NCI-H2171 (cell line): ENCODE measurements around the gene CCDC78.
"Not testable (repeated sequence)": the region's sequence is repeated elsewhere in the genome, so short reads cannot be mapped to it uniquely, and the experiment has no call there.

ENCODE experiments used
- DNase-seq: peaks from one replicate; lab custom pipeline; 2025; lab: John Stamatoyannopoulos, UW

CCDC78 gene

GRCh38 chr16:722835-723633 is 3.2 kb downstream of the CCDC78 start:
- DNase-seq, result no peak

GRCh38 chr16:721765-722540 is 4.3 kb downstream of the CCDC78 start:
- no peak for DNase-seq

GRCh38 chr16:720990-721764 is 5.1 kb downstream of the CCDC78 start, which contains the start of gene ANTKMT:
Gene ANTKMT, plus strand, starts transcription at chr16:721146. Its CDS starts 129 bp downstream, at chr16:721275.
- DNase-seq, result peak; percentile 87

GRCh38 chr16:720447-720989 is 5.7 kb downstream of the CCDC78 start:
- peak; percentile 86 for DNase-seq

GRCh38 chr16:719815-720446 is 6.3 kb downstream of the CCDC78 start:
- DNase-seq, result peak; percentile 81

- DNase-seq, result no peak
Observed at GRCh38 chr16:718922-719321, 7.3 kb downstream of the CCDC78 start.

GRCh38 chr16:718389-718788 is 7.9 kb downstream of the CCDC78 start:
- DNase-seq, result no peak

GRCh38 chr16:717450-718245 is 8.6 kb downstream of the CCDC78 start:
- peak; percentile 69 for DNase-seq

- peak; percentile 39 for DNase-seq
Observed at GRCh38 chr16:716768-717325, 9.4 kb downstream of the CCDC78 start.

- no peak for DNase-seq
Observed at GRCh38 chr16:716200-716568, 10.1 kb downstream of the CCDC78 start.

- DNase-seq, result peak; percentile 21
Observed at GRCh38 chr16:715477-716199, 10.6 kb downstream of the CCDC78 start.

- peak; percentile 82 for DNase-seq
Observed at GRCh38 chr16:714558-715476, 11.4 kb downstream of the CCDC78 start, which contains the start of gene METRN. Gene METRN, plus strand, starts transcription at chr16:715118. Its CDS starts 172 bp downstream, at chr16:715290.

GRCh38 chr16:714079-714478 is 12.2 kb downstream of the CCDC78 start:
- no peak for DNase-seq

- not testable (repeated sequence) for DNase-seq
Observed at GRCh38 chr16:712740-713250, 13.4 kb downstream of the CCDC78 start.

GRCh38 chr16:711548-712320 is 14.5 kb downstream of the CCDC78 start:
- DNase-seq, result no peak

GRCh38 chr16:711084-711483 is 15.2 kb downstream of the CCDC78 start:
- no peak for DNase-seq

GRCh38 chr16:710500-711075 is 15.7 kb downstream of the CCDC78 start:
- no peak for DNase-seq
